Muscle of arm (tissue), 12 donors: ENCODE data around the gene MBD3L5. TPM values are rescaled to one million over a fixed set of nuclear protein-coding genes. Genes with fewer than 3 reads are reported as not detected.

Experiments used
- polyA plus RNA-seq, 12 donors: library from polyadenylated mRNA; unstranded; fragments of 120-200 nt; gene quantifications; one replicate each; pipeline ENCODE4 v1.2.1, GENCODE V29; 2013; ENCODE audit not compliant: insufficient read length in 12 of 12

MBD3L5 gene
- polyA plus RNA-seq, 12 donors = not detected

Other genes with a start within 250 kb of the MBD3L5 start
- gene ADGRE1, start 143.0 kb upstream of the MBD3L5 start, polyA plus RNA-seq = under 1 TPM in 10 of 12 donors, not detected in 2; 0.07 to 0.41 (median 0.11) TPM
- not detected for gene MBD3L2B, start 9.1 kb upstream of the MBD3L5 start, polyA plus RNA-seq
- not detected for gene MBD3L4, start 9.6 kb downstream of the MBD3L5 start, polyA plus RNA-seq
- not detected for gene MBD3L2, start 18.7 kb downstream of the MBD3L5 start, polyA plus RNA-seq
- gene MBD3L3, start 28.1 kb downstream of the MBD3L5 start, polyA plus RNA-seq = not detected
- 1 to 10 TPM in 11 of 12 donors, not detected in 1; 4.3 to 6.9 (median 5.6) TPM for gene ZNF557, start 39.1 kb downstream of the MBD3L5 start, polyA plus RNA-seq